ENCODE measurements around the gene DAP3. TPM values are rescaled to one million over a fixed set of nuclear protein-coding genes. Genes with fewer than 3 reads are reported as not detected.

The DAP3 gene
- total and polyA plus RNA-seq, 2 of the 8 experiments (the other 6 are each of a cell fraction or from before 2014, with no cell fraction given), result 66.3 to 87.1 TPM

- Histone ChIP-seq H3K79me2 (ENCODE audit: control insufficient read depth in 1 of 2, insufficient read depth in 2 of 2, low read length in 2 of 2) (peaks cover 8 to 86% of the 10 kb centered on the region in 2 experiments; a peak in 3 of 4 replicates), H4K5ac (ENCODE audit: insufficient read length, low read depth, low read length) (no peak overlapping the region), H3K79me1 (ENCODE audit: low read depth, low read length) (peaks cover 5% of the 10 kb centered on the region), H2BK12ac (ENCODE audit: low read depth, low read length) (no peak overlapping the region), H3K4ac (replicated peaks; ENCODE audit: insufficient read length, low read depth, low read length) (no peak overlapping the region), H3K14ac (ENCODE audit: insufficient read length) (no peak overlapping the region), H2BK15ac (ENCODE audit: low read length) (no peak overlapping the region), H3K27ac (ENCODE audit: low read depth, low read length) (no peak overlapping the region), H3K36me3 (ENCODE audit: control insufficient read depth in 2 of 4, insufficient read depth in 4 of 4, low read length in 3 of 4) (peaks cover 0 to 22% (median 4%) of the 10 kb centered on the region in 4 experiments; a peak in 3 of 8 replicates), H2AK5ac (ENCODE audit: low read depth, low read length) (no peak overlapping the region), H3K4me2 (ENCODE audit: insufficient read depth in 1 of 2, low read depth in 2 of 2, low read length in 2 of 2) (no peak overlapping the region), H3K4me3 (ENCODE audit: extremely low read depth in 1 of 4, insufficient read depth in 2 of 4, low read depth in 3 of 4, low read length in 4 of 4) (no peak overlapping the region), H4K8ac (ENCODE audit: extremely low read depth, insufficient read depth, low read length) (no peak overlapping the region), H2BK20ac (ENCODE audit: low read length) (no peak overlapping the region), H3K4me1 (replicated peaks in 1 of 4; ENCODE audit: control insufficient read depth in 3 of 4, insufficient read depth in 4 of 4, low read length in 3 of 4) (peaks cover 0 to 3% (median 0%) of the 10 kb centered on the region in 4 experiments; a peak in 1 of 7 replicates), H2BK5ac (ENCODE audit: low read depth, low read length) (no peak overlapping the region), H3K27me3 (replicated peaks in 1 of 4; ENCODE audit: control insufficient read depth in 3 of 4, extremely low read depth in 1 of 4, insufficient read depth in 3 of 4, low read length in 3 of 4) (no peaks in the 10 kb centered on the region), H3K18ac (ENCODE audit: extremely low read depth, low read length) (no peak overlapping the region), H3K23ac (ENCODE audit: insufficient read length) (no peak overlapping the region), H3K56ac (replicated peaks; ENCODE audit: insufficient read length, low read depth, low read length) (no peak overlapping the region), H3K23me2 (ENCODE audit: low read depth, low read length) (no peaks in the 10 kb centered on the region), H2BK120ac (replicated peaks; ENCODE audit: low read depth, low read length) (no peak overlapping the region), H4K20me1 (replicated peaks in 1 of 2; ENCODE audit: control insufficient read depth in 1 of 2, insufficient read depth in 2 of 2, low read length in 2 of 2) (no peaks in the 10 kb centered on the region), H3K9ac (replicated peaks in 1 of 4; ENCODE audit: extremely low read depth in 1 of 4, low read depth in 3 of 4, low read length in 3 of 4) (no peak overlapping the region), H4K91ac (replicated peaks; ENCODE audit: insufficient read length, low read length) (no peak overlapping the region), H2AFZ (ENCODE audit: low read length) (no peak overlapping the region), H3K9me3 (ENCODE audit: insufficient read depth in 2 of 2, low read depth in 1 of 2, low read length in 1 of 2) (peaks cover 3% of the 10 kb centered on the region in 2 experiments)
- FAIRE-seq, result no peak
- no peak for DNase-seq (ENCODE audit: low read depth in 1 of 2, low spot score in 2 of 2)
- TF ChIP-seq SP4 (IDR thresholded peaks at IDR 0.05; ENCODE audit: low read length) (no peak), JUN (IDR thresholded peaks at IDR 0.05; ENCODE audit: low read depth, low read length) (no peak), NANOG (IDR thresholded peaks at IDR 0.05; ENCODE audit: insufficient read depth, low read depth, low read length, poor library complexity, severe bottlenecking) (no peak)
- ChIA-PET POLR2A (ENCODE audit: partially characterized antibody) (no interaction called here), CTCF (ENCODE audit: partially characterized antibody) (no interaction called here)
Measured at GRCh38 chr1:155696524-155696923, 7.6 kb downstream of the DAP3 start.
